Measurements from ENCODE around the gene ZSCAN5C. TPM values are rescaled to one million over a fixed set of nuclear protein-coding genes. Genes with fewer than 3 reads are reported as not detected.

The ZSCAN5C gene
- total RNA-seq, 1 donor from 2014 or later: not detected

DNA sequence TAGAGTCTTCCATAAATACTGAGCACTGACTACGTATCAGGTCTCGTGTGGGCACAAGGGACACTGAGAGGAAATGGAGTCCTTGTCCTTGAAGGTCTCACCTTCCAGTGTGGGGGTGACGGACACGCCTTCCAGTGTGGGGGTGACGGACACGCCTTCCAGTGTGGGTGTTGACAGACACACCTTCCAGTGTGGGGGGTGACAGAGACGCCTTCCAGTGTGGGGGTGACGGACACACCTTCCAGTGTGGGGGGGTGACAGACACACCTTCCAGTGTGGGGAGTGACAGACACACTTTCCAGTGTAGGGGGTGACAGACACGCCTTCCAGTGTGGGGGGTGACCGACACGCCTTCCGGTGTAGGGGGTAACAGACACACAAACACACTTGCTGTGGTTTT is 56.2 kb downstream of the ZSCAN5C start:
- Mint-ChIP-seq H3K9me3 (no peaks in the 10 kb centered on the region), H3K27ac (ENCODE audit: unreplicated experiment) (no peak overlapping the region), H3K4me1 (no peaks in the 10 kb centered on the region), H3K27me3 (ENCODE audit: low read depth) (no peaks in the 10 kb centered on the region), H3K36me3 (ENCODE audit: low read depth) (peaks cover 2% of the 10 kb centered on the region), H3K4me3 (no peak overlapping the region)
- TF ChIP-seq, protein P1, sequence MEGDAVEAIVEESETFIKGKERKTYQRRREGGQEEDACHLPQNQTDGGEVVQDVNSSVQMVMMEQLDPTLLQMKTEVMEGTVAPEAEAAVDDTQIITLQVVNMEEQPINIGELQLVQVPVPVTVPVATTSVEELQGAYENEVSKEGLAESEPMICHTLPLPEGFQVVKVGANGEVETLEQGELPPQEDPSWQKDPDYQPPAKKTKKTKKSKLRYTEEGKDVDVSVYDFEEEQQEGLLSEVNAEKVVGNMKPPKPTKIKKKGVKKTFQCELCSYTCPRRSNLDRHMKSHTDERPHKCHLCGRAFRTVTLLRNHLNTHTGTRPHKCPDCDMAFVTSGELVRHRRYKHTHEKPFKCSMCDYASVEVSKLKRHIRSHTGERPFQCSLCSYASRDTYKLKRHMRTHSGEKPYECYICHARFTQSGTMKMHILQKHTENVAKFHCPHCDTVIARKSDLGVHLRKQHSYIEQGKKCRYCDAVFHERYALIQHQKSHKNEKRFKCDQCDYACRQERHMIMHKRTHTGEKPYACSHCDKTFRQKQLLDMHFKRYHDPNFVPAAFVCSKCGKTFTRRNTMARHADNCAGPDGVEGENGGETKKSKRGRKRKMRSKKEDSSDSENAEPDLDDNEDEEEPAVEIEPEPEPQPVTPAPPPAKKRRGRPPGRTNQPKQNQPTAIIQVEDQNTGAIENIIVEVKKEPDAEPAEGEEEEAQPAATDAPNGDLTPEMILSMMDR (conservative IDR thresholded peaks at IDR 0.05): no peak
- no peak for DNase-seq (ENCODE audit: low read depth, low spot score)

Other genes starting within 250 kb of the ZSCAN5C start
- gene NLRP5, start 215.5 kb upstream of the ZSCAN5C start, total RNA-seq: not detected in 2 replicates
- gene ZNF787, start 81.0 kb upstream of the ZSCAN5C start, total RNA-seq: 47.7 and 48.1 TPM in 2 replicates
- 47.5 and 51.5 TPM in 2 replicates for gene ZNF444, start 61.0 kb upstream of the ZSCAN5C start, total RNA-seq
- 0.37 TPM in 1 of 2 replicates, not detected in the other for gene GALP, start 26.3 kb upstream of the ZSCAN5C start, total RNA-seq
- not detected in 2 replicates for gene ZSCAN5B, start 4.5 kb upstream of the ZSCAN5C start, total RNA-seq
- gene EDDM13, start 70.5 kb downstream of the ZSCAN5C start, total RNA-seq: not detected in 2 replicates
- 11.6 and 14.7 TPM in 2 replicates for gene ZSCAN5A, start 112.6 kb downstream of the ZSCAN5C start, total RNA-seq
- gene ZNF582, start 191.3 kb downstream of the ZSCAN5C start, total RNA-seq: 4.2 and 5.1 TPM in 2 replicates
- gene ZNF583, start 202.1 kb downstream of the ZSCAN5C start, total RNA-seq: 9.2 and 9.8 TPM in 2 replicates